ENCODE measurements around the gene RCOR2. TPM values are rescaled to one million over a fixed set of nuclear protein-coding genes. Genes with fewer than 3 reads are reported as not detected.

RCOR2 gene
- total and polyA plus RNA-seq, 2 of the 4 experiments (the other 2 are of a cell fraction): 0.90 to 2.0 TPM

- Histone ChIP-seq H3K4me1 (ENCODE audit: control insufficient read depth, insufficient read depth, low read length) (peaks cover 8% of the 10 kb centered on the region), H3K9me1 (ENCODE audit: insufficient read depth, low read length) (peaks cover 33% of the 10 kb centered on the region), H4K5ac (ENCODE audit: low read depth, low read length) (no peak overlapping the region), H3K9ac (ENCODE audit: low read depth, low read length) (no peak overlapping the region), H2BK20ac (ENCODE audit: low read depth, low read length) (no peak overlapping the region), H3K18ac (ENCODE audit: low read depth, low read length) (no peak overlapping the region), H2AK9ac (replicated peaks; ENCODE audit: low read depth, low read length, poor library complexity) (no peak overlapping the region), H3K56ac (ENCODE audit: extremely low read depth, insufficient read depth, low read length) (no peak overlapping the region), H3K27ac (ENCODE audit: insufficient read depth, low read length) (no peak overlapping the region), H4K20me1 (ENCODE audit: insufficient read depth, low read length) (peaks cover 88% of the 10 kb centered on the region), H3K79me1 (ENCODE audit: low read depth in 1 of 2, low read length in 2 of 2) (peaks cover 43 to 87% of the 10 kb centered on the region in 2 experiments), H4K91ac (ENCODE audit: insufficient read depth, low read depth, low read length) (no peak overlapping the region), H3K4me3 (ENCODE audit: insufficient read depth, low read depth, low read length) (no peak overlapping the region), H2BK5ac (ENCODE audit: low read depth, low read length, poor library complexity, severe bottlenecking) (no peak overlapping the region), H3K9me3 (ENCODE audit: control insufficient read depth, insufficient read depth, low read length) (no peaks in the 10 kb centered on the region), H2AK5ac (ENCODE audit: low read depth, low read length) (no peak overlapping the region), H4K8ac (ENCODE audit: low read depth in 2 of 2, low read length in 2 of 2) (no peak overlapping the region), H3K4me2 (ENCODE audit: low read depth, low read length) (no peak overlapping the region), H3K14ac (replicated peaks; ENCODE audit: low read depth, low read length) (no peak overlapping the region), H2BK15ac (ENCODE audit: low read depth, low read length) (no peak overlapping the region), H3K23ac (ENCODE audit: low read depth, low read length) (no peak overlapping the region), H3K27me3 (ENCODE audit: control insufficient read depth, insufficient read depth, low read length) (no peaks in the 10 kb centered on the region), H3K36me3 (ENCODE audit: control insufficient read depth, insufficient read depth, low read length) (peaks cover 5% of the 10 kb centered on the region; the same call in 1 of the 2 replicates), H3K4ac (ENCODE audit: low read depth, low read length) (no peak overlapping the region), H2AFZ (replicated peaks; ENCODE audit: low read length, poor library complexity) (no peak overlapping the region), H2BK120ac (ENCODE audit: low read depth, low read length) (no peak overlapping the region)
- 100% methylated on average over 1 of the region's 6 CpGs; no CpG with 5 or more reads in 1 of the 2 experiments for WGBS, 2 experiments (ENCODE audit: extremely low coverage in 2 of 2, insufficient read length in 1 of 2)
- no peak for DNase-seq
- POLR2A ChIA-PET (ENCODE audit: unreplicated experiment): no interaction called here
- intact Hi-C loops (cut with micrococcal nuclease) (no loop called here), dilution Hi-C loops (cut with HindIII; ENCODE audit: low sequenced_read_pairs, unreplicated experiment) (no loop called here), in situ Hi-C loops (cut with MboI; ENCODE audit: low sequenced_read_pairs) (no loop called here)
- TF ChIP-seq CTCF (conservative IDR thresholded peaks at IDR 0.05; ENCODE audit: low read depth, low read length) (no peak), MXI1 (IDR thresholded peaks at IDR 0.05; ENCODE audit: borderline replicate concordance, low read depth, low read length) (no peak), BHLHE40 (IDR thresholded peaks at IDR 0.05; ENCODE audit: low read depth, low read length) (no peak), FOS (IDR thresholded peaks at IDR 0.05; ENCODE audit: low read depth, low read length) (no peak), MAZ (IDR thresholded peaks at IDR 0.05; ENCODE audit: borderline replicate concordance, low read depth, low read length) (no peak), MAFK (IDR thresholded peaks at IDR 0.05; ENCODE audit: low read depth, low read length) (no peak), NFE2L2 (IDR thresholded peaks at IDR 0.05; ENCODE audit: low read depth, low read length) (no peak), SMC3 (IDR thresholded peaks at IDR 0.05; ENCODE audit: low read depth, low read length) (no peak), RFX5 (IDR thresholded peaks at IDR 0.05; ENCODE audit: low read depth, low read length) (no peak), POLR2A (IDR thresholded peaks at IDR 0.05; ENCODE audit: low read depth, low read length) (no peak), CEBPB (IDR thresholded peaks at IDR 0.05; ENCODE audit: low read depth, low read length) (no peak), RCOR1 (IDR thresholded peaks at IDR 0.05; ENCODE audit: insufficient replicate concordance, low read length) (no peak)
- TF ChIP-seq, protein P1, sequence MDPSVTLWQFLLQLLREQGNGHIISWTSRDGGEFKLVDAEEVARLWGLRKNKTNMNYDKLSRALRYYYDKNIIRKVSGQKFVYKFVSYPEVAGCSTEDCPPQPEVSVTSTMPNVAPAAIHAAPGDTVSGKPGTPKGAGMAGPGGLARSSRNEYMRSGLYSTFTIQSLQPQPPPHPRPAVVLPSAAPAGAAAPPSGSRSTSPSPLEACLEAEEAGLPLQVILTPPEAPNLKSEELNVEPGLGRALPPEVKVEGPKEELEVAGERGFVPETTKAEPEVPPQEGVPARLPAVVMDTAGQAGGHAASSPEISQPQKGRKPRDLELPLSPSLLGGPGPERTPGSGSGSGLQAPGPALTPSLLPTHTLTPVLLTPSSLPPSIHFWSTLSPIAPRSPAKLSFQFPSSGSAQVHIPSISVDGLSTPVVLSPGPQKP (IDR thresholded peaks at IDR 0.05; ENCODE audit: borderline replicate concordance, low read depth, low read length): no peak
- TF ChIP-seq, protein P2, sequence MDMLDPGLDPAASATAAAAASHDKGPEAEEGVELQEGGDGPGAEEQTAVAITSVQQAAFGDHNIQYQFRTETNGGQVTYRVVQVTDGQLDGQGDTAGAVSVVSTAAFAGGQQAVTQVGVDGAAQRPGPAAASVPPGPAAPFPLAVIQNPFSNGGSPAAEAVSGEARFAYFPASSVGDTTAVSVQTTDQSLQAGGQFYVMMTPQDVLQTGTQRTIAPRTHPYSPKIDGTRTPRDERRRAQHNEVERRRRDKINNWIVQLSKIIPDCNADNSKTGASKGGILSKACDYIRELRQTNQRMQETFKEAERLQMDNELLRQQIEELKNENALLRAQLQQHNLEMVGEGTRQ (IDR thresholded peaks at IDR 0.05; ENCODE audit: low read depth, low read length): no peak
- no peak for ATAC-seq (ENCODE audit: low read depth)
- CTCF ChIA-PET: interaction anchor here (1.4 kb wide), 1 partner anchor 28 kb away, joined by 3 read pairs; the partner anchor contains the start of gene RCOR2
- no TSS peak for BruUV-seq (replicated peaks)
Measured at GRCh38 chr11:63889344-63889743, 27.6 kb downstream of the RCOR2 start.
